GM23248 (cell line): ENCODE results near the gene ELMO3. TPM values are rescaled to one million over a fixed set of nuclear protein-coding genes. Genes with fewer than 3 reads are reported as not detected.

Experiments used
- DNase-seq: peaks from one replicate; pipeline ENCODE4 v3.0.0-alpha.2; 2015
- H2AFZ ChIP-seq: fragments of 200-600 bp; sonication (generic); 2 replicates; pipeline ENCODE4 v1.6.1; 2016; ENCODE audit warnings: antibody characterized with exemption
- H3F3A ChIP-seq: fragments of 200-600 bp; sonication (generic); 2 replicates; pipeline ENCODE4 v1.6.1; 2016; ENCODE audit warnings: mild to moderate bottlenecking, antibody characterized with exemption, mixed run types; ENCODE audit not compliant: insufficient read depth
- H3K27ac ChIP-seq: fragments of 200-600 bp; sonication (generic); 2 replicates; pipeline ENCODE4 v1.5.1; 2016; ENCODE audit warnings: mild to moderate bottlenecking
- H3K27me3 ChIP-seq: fragments of 200-600 bp; sonication (generic); replicated peaks from 2 replicates; pipeline ENCODE4 v1.6.1; 2016; ENCODE audit warnings: mild to moderate bottlenecking; ENCODE audit not compliant: insufficient read depth
- H3K36me3 ChIP-seq: fragments of 200-600 bp; sonication (generic); 2 replicates; pipeline ENCODE4 v1.6.1; 2016; ENCODE audit warnings: low read depth, mild to moderate bottlenecking
- H3K4me1 ChIP-seq: fragments of 200-600 bp; sonication (generic); 2 replicates; pipeline ENCODE4 v1.6.1; 2016; ENCODE audit warnings: mild to moderate bottlenecking; ENCODE audit not compliant: insufficient read depth
- H3K4me2 ChIP-seq: fragments of 200-600 bp; sonication (generic); one replicate; pipeline ENCODE4 v1.6.1; 2016; ENCODE audit warnings: mild to moderate bottlenecking; ENCODE audit not compliant: unreplicated experiment
- H3K4me3 ChIP-seq: fragments of 200-600 bp; sonication (generic); 2 replicates; pipeline ENCODE4 v1.5.1; 2016; ENCODE audit warnings: mild to moderate bottlenecking
- H3K79me2 ChIP-seq: fragments of 200-600 bp; sonication (generic); 2 replicates; pipeline ENCODE4 v1.6.1; 2016; ENCODE audit warnings: mild to moderate bottlenecking; ENCODE audit not compliant: insufficient read depth
- H3K9ac ChIP-seq: fragments of 200-600 bp; sonication (generic); 2 replicates; pipeline ENCODE4 v1.6.1; 2016; ENCODE audit warnings: mild to moderate bottlenecking
- H3K9me2 ChIP-seq: fragments of 200-600 bp; sonication (generic); 2 replicates; pipeline ENCODE4 v1.6.1; 2016; ENCODE audit warnings: mixed run types, mild to moderate bottlenecking, moderate library complexity; ENCODE audit not compliant: insufficient read depth
- H3K9me3 ChIP-seq: fragments of 200-600 bp; sonication (generic); one replicate; pipeline ENCODE4 v1.6.1; 2017; ENCODE audit warnings: low read depth
- H4K20me1 ChIP-seq: fragments of 200-600 bp; sonication (generic); 2 replicates; pipeline ENCODE4 v1.6.0; 2016; ENCODE audit not compliant: insufficient read depth
- EZH2 ChIP-seq: fragments of 200-600 bp; sonication (generic); IDR thresholded peaks from 2 replicates; pipeline ENCODE4 v1.6.1; 2018; ENCODE audit warnings: antibody characterized with exemption, mild to moderate bottlenecking; ENCODE audit not compliant: insufficient read depth, poor library complexity, severe bottlenecking
- EZH2phosphoT487 ChIP-seq: fragments of 200-600 bp; sonication (generic); IDR thresholded peaks from 2 replicates; pipeline ENCODE4 v1.6.1; 2018; ENCODE audit warnings: antibody characterized with exemption, moderate library complexity, mild to moderate bottlenecking, low read depth; ENCODE audit not compliant: insufficient read depth
- WGBS, 2 experiments: methylation state at CpG; one replicate each; pipeline ENCODE4 v1.1.6; 2015 to 2017; ENCODE audit warnings: low lambda C conversion rate in 2 of 2, low coverage in 1 of 2; ENCODE audit errors: missing lambda C conversion rate in 2 of 2; 5-methylcytosine and 5-hydroxymethylcytosine counted together
- in situ Hi-C: fragments of 300-500 bp; cut with MboI; formaldehyde crosslinking; loops from 2 replicates; pipeline ENCODE4 v1.15.0; 2020
- polyA plus RNA-seq: library from polyadenylated mRNA; unstranded; fragments of >200 nt; fragmentation: Nextera tagmentation; extraction: Ambion mirVana; gene quantifications from 2 replicates; pipeline ENCODE4 v1.2.1, GENCODE V29; 2016
- total RNA-seq: library from RNA; depleted of rRNA; stranded (reverse); fragments of >200 nt; shearing (Covaris generic); gene quantifications from 2 replicates; pipeline ENCODE4 v1.2.3, GENCODE V29; 2014

The ELMO3 gene
- total and polyA plus RNA-seq, 2 experiments from 2014 or later = 1.5 TPM; not detected in 1

- in situ Hi-C loops = loop anchor here (25.0 kb wide), 1 partner anchor 189 kb away; the partner anchor contains the start of gene CES3
- peak; percentile 97 for DNase-seq
- Histone ChIP-seq H3K36me3 (no peaks in the 10 kb centered on the region; the same call in 1 of the 2 replicates), H3K4me2 (peak within 1 kb of the TSS; percentile 70), H3K9ac (peak within 1 kb of the TSS; percentile 98), H3K4me1 (0 out of 2 replicates have a peak, but pooled peaks cover 5% of the 10 kb centered on the region), H2AFZ (peak within 1 kb of the TSS; percentile 71), H3K27me3 (no peaks in the 10 kb centered on the region), H3K79me2 (peaks cover 13% of the 10 kb centered on the region; the same call in 1 of the 2 replicates), H3K9me2 (no peaks in the 10 kb centered on the region), H3K9me3 (no peaks in the 10 kb centered on the region), H3F3A (peaks cover 38% of the 10 kb centered on the region), H4K20me1 (no peaks in the 10 kb centered on the region), H3K4me3 (peak within 1 kb of the TSS; percentile 82), H3K27ac (peak within 1 kb of the TSS; percentile 94)
- TF ChIP-seq EZH2 = no peak
- no peak for TF ChIP-seq EZH2phosphoT487
- 1 to 4% methylated on average over 29 of the region's 34 CpGs for WGBS, 2 experiments
Measured at GRCh38 chr16:67150833-67151396, 48.0 kb upstream of the ELMO3 start, which contains the start of gene B3GNT9. TSS of gene B3GNT9 (minus strand) at chr16:67150998. CDS start at chr16:67150485, 513 bp downstream.

- no peaks in the 10 kb centered on the region for H3K27me3 ChIP-seq
- no peak for TF ChIP-seq EZH2
- TF ChIP-seq EZH2phosphoT487 = no peak
- no peaks in the 10 kb centered on the region; the same call in 1 of the 2 replicates for H3K36me3 ChIP-seq
- peak; percentile 37 for DNase-seq
- H2AFZ ChIP-seq = peak overlapping the region; percentile 71
- 38% methylated on average over 8 of the region's 8 CpGs for WGBS, 2 experiments
- H3K79me2 ChIP-seq = peaks cover 13% of the 10 kb centered on the region; the same call in 1 of the 2 replicates
- in situ Hi-C loops = loop anchor here (25.0 kb wide), 1 partner anchor 189 kb away; the partner anchor contains the start of gene CES3
- peak overlapping the region; percentile 94 for H3K27ac ChIP-seq
- no peaks in the 10 kb centered on the region for H3K9me3 ChIP-seq
- peak overlapping the region; percentile 70 for H3K4me2 ChIP-seq
- peak overlapping the region; percentile 82 for H3K4me3 ChIP-seq
- H4K20me1 ChIP-seq = no peaks in the 10 kb centered on the region
- peak overlapping the region; percentile 98 for H3K9ac ChIP-seq
- H3K4me1 ChIP-seq = 0 out of 2 replicates have a peak, but pooled peaks cover 5% of the 10 kb centered on the region
- no peaks in the 10 kb centered on the region for H3K9me2 ChIP-seq
- H3F3A ChIP-seq = peaks cover 31% of the 10 kb centered on the region
Measured at GRCh38 chr16:67151431-67152097, 47.4 kb upstream of the ELMO3 start.

GRCh38 chr16:67154578-67155294, 44.2 kb upstream of the ELMO3 start:
- no peak overlapping the region for H2AFZ ChIP-seq

More at GRCh38 chr16:67154578-67155294, 44.2 kb upstream of the ELMO3 start:
- Histone ChIP-seq H3K4me3 (peak overlapping the region; percentile 50), H3K27ac (no peak overlapping the region), H3K79me2 (peaks cover 4% of the 10 kb centered on the region; the same call in 1 of the 2 replicates), H3K9ac (no peak overlapping the region), H3K9me3 (no peaks in the 10 kb centered on the region), H3K9me2 (no peaks in the 10 kb centered on the region), H4K20me1 (no peaks in the 10 kb centered on the region), H3K36me3 (no peaks in the 10 kb centered on the region; the same call in 1 of the 2 replicates), H3K4me2 (peak overlapping the region; percentile 73), H3K27me3 (no peaks in the 10 kb centered on the region), H3K4me1 (0 out of 2 replicates have a peak, but pooled peaks cover 5% of the 10 kb centered on the region), H3F3A (peaks cover 16% of the 10 kb centered on the region; the same call in 1 of the 2 replicates)
- in situ Hi-C loops = loop anchor here (25.0 kb wide), 1 partner anchor 192 kb away; the partner anchor contains the start of gene CES3
- no peak for DNase-seq
- 45% methylated on average over 48 to 51 of the region's 61 CpGs for WGBS, 2 experiments
- no peak for TF ChIP-seq EZH2phosphoT487
- TF ChIP-seq EZH2 = no peak
